Transverse colon (tissue), 3 donors: ENCODE results near the gene CAMK2D.

Source experiments
- CTCF ChIP-seq, 5 experiments: fragments of 200-600 bp in 3 of 5; fragments of 450-650 bp in 2 of 5; sonication (generic) in 3 of 5; IDR thresholded peaks; 1 replicate in 2 of 5; 2 replicates in 3 of 5; pipeline ENCODE4 v1.5.1; 2016 to 2017; ENCODE audit warnings: antibody characterized with exemption in 5 of 5, inconsistent platforms in 3 of 5, mild to moderate bottlenecking in 2 of 5, moderate library complexity in 1 of 5
- POLR2A ChIP-seq: fragments of 450-650 bp; IDR thresholded peaks from one replicate; pipeline ENCODE4 v1.6.1; 2016; ENCODE audit warnings: antibody characterized with exemption, mild to moderate bottlenecking, moderate library complexity

GRCh38 chr4:113644398-113644797, 117.1 kb downstream of the CAMK2D start:
- TF ChIP-seq POLR2A (no peak), CTCF (IDR thresholded peaks at IDR 0.05) (no peak)
